ENCODE results near the gene SPRN.

DNA sequence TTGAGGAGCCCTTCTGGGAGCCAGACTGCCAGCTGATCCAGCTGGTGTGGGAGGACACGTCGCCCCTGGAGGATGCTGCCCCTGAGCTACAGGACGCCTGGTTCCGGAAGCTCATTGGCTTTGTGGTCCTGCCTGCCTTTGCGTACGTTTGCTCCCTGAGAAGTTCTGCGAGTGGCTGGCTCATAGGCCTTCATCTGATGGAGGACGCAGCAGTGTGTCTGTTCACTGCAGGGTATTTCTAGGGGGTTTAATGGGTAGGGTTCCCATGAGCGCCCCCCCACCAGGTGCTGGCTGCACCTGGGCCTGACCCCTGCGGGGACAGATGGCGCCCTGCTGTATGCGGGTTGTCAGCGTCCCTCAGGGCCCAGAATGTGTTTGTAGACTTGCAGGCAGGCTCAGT is 40.4 kb downstream of the SPRN start:
- TF ChIP-seq, protein P1, sequence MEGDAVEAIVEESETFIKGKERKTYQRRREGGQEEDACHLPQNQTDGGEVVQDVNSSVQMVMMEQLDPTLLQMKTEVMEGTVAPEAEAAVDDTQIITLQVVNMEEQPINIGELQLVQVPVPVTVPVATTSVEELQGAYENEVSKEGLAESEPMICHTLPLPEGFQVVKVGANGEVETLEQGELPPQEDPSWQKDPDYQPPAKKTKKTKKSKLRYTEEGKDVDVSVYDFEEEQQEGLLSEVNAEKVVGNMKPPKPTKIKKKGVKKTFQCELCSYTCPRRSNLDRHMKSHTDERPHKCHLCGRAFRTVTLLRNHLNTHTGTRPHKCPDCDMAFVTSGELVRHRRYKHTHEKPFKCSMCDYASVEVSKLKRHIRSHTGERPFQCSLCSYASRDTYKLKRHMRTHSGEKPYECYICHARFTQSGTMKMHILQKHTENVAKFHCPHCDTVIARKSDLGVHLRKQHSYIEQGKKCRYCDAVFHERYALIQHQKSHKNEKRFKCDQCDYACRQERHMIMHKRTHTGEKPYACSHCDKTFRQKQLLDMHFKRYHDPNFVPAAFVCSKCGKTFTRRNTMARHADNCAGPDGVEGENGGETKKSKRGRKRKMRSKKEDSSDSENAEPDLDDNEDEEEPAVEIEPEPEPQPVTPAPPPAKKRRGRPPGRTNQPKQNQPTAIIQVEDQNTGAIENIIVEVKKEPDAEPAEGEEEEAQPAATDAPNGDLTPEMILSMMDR (IDR thresholded peaks at IDR 0.05): no peak
- TF ChIP-seq POLR2AphosphoS5 (IDR thresholded peaks at IDR 0.05; ENCODE audit: insufficient read depth in 1 of 2, low read depth in 1 of 2): no peak
